Measurements from ENCODE around the gene NTN3.

GRCh38 chr16:2425008-2425518, 46.0 kb upstream of the NTN3 start:
- TF ChIP-seq CTCF (conservative IDR thresholded peaks at IDR 0.05) (no peak), ZFX (IDR thresholded peaks at IDR 0.05) (no peak)

Data from C4-2B (cell line).